Measurements from ENCODE around the gene SNRNP27. TPM values are rescaled to one million over a fixed set of nuclear protein-coding genes. Genes with fewer than 3 reads are reported as not detected.

The SNRNP27 gene
- 40.1 and 44.8 TPM in 2 replicates for total RNA-seq

GRCh38 chr2:69893684-69894551, at the start of gene SNRNP27:
Gene SNRNP27 (plus strand): TSS chr2:69893956. CDS start chr2:69893985, 29 bp downstream.

GRCh38 chr2:69914950-69915945, 21.5 kb downstream of the SNRNP27 start, which contains the start of gene MXD1:
Gene MXD1 (plus strand): TSS chr2:69915109. CDS start chr2:69915331, 222 bp downstream.

Other genes with a start within 250 kb of the SNRNP27 start
- gene ANXA4, start 151.8 kb upstream of the SNRNP27 start, total RNA-seq, result 58.8 and 64.8 TPM in 2 replicates
- 6.2 and 11.0 TPM in 2 replicates for gene GMCL1, start 64.3 kb upstream of the SNRNP27 start, total RNA-seq
- gene MXD1, start 21.2 kb downstream of the SNRNP27 start, total RNA-seq, result 9.2 and 13.5 TPM in 2 replicates
- 0.21 TPM in 1 of 2 replicates, not detected in the other for gene ASPRV1, start 67.7 kb downstream of the SNRNP27 start, total RNA-seq
- 87.3 and 107 TPM in 2 replicates for gene PCBP1, start 193.5 kb downstream of the SNRNP27 start, total RNA-seq